ENCODE results near the gene ACSF2. TPM values are rescaled to one million over a fixed set of nuclear protein-coding genes. Genes with fewer than 3 reads are reported as not detected.

The ACSF2 gene
- total RNA-seq, 1 experiment from 2014 or later, result 12.2 TPM

DNA sequence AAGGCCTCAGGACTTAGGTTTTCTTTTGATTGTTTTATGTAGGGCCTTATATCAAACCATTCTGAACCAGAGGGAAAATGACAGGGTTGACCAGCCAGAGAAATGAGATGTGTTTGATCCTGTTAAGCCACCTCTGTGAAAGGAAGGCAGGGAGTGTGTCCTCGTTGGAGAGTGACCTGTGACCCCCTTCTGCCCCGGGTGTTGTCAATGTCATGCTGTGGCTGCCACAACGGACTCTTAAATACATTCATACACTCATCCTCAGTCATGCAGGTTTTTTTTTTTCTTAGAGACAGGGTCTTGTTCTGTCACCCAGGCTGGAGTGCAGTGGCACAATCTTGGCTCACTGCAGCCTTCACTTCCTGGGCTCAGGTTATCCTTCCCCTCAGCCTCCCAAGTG is 88.4 kb downstream of the ACSF2 start:
- no peak overlapping the region for H3T11ph ChIP-seq (ENCODE audit: low read length)
- no peak overlapping the region for H3K4me3 Mint-ChIP-seq
- no peak overlapping the region for H3K9ac ChIP-seq (ENCODE audit: extremely low read depth, insufficient read length, low read length)
- H4K5ac ChIP-seq (ENCODE audit: insufficient read length, low read depth, low read length), result no peak overlapping the region
- H4K20me1 ChIP-seq (ENCODE audit: control insufficient read depth, insufficient read depth, insufficient read length), result no peaks in the 10 kb centered on the region
- no peak overlapping the region for H2BK12ac ChIP-seq (ENCODE audit: insufficient read length, low read depth, low read length)
- no peak for DNase-seq
- H3K23me2 ChIP-seq (ENCODE audit: insufficient read length, low read depth, low read length, poor library complexity, severe bottlenecking), result no peaks in the 10 kb centered on the region
- H2BK15ac ChIP-seq (ENCODE audit: low read depth, low read length), result no peak overlapping the region
- H3K18ac ChIP-seq (ENCODE audit: insufficient read length, low read depth, low read length), result no peak overlapping the region
- H4K91ac ChIP-seq (ENCODE audit: insufficient read length, low read depth, low read length), result no peak overlapping the region
- no peak overlapping the region for H2BK20ac ChIP-seq (ENCODE audit: low read depth, low read length, poor library complexity, severe bottlenecking)
- no peaks in the 10 kb centered on the region for H3K9me3 ChIP-seq (ENCODE audit: control insufficient read depth, low read depth, low read length)
- H3K4me2 ChIP-seq (ENCODE audit: insufficient read depth, insufficient read length, low read length), result no peak overlapping the region
- no peak overlapping the region for H4K8ac ChIP-seq (replicated peaks; ENCODE audit: insufficient read length, low read depth, low read length)
- no peak overlapping the region for H2BK120ac ChIP-seq (ENCODE audit: low read depth, low read length, poor library complexity, severe bottlenecking)
- no peak for TF ChIP-seq CTCF (conservative IDR thresholded peaks at IDR 0.05)
- H3K4me1 ChIP-seq (ENCODE audit: insufficient read depth, low read length), result no peaks in the 10 kb centered on the region
- H3K27me3 ChIP-seq (ENCODE audit: insufficient read depth, low read length), result no peaks in the 10 kb centered on the region
- H3K27me3 Mint-ChIP-seq (ENCODE audit: low read depth), result peaks cover 14% of the 10 kb centered on the region
- no peak overlapping the region for H3K56ac ChIP-seq (ENCODE audit: insufficient read length, low read depth, low read length)
- H3K27ac Mint-ChIP-seq, result peak overlapping the region in 1 of 3 experiments; percentile 19; a peak in 1 of 7 replicates
- WGBS (ENCODE audit: extremely low coverage, insufficient read length, low lambda C conversion rate), result no CpG with 5 or more reads among the region's 3 CpGs
- H3K9me3 Mint-ChIP-seq, result no peaks in the 10 kb centered on the region; a peak in 1 of 5 replicates
- no peaks in the 10 kb centered on the region for H3K36me3 Mint-ChIP-seq (ENCODE audit: insufficient read depth in 1 of 3, low read depth in 3 of 3)
- no peak overlapping the region for H2AK5ac ChIP-seq (ENCODE audit: insufficient read length, low read length)
- H3K79me2 ChIP-seq (ENCODE audit: insufficient read depth, low read length), result no peaks in the 10 kb centered on the region
- H3K14ac ChIP-seq (ENCODE audit: insufficient read depth, low read length), result no peak overlapping the region
- H2BK5ac ChIP-seq (ENCODE audit: insufficient read length, low read length), result no peak overlapping the region
- H3K4ac ChIP-seq (ENCODE audit: low read depth, low read length), result no peak overlapping the region
- no peak overlapping the region for H3K23ac ChIP-seq (ENCODE audit: insufficient read length, low read depth, low read length)
- H2AFZ ChIP-seq (ENCODE audit: low read length), result no peak overlapping the region
- H3K4me1 Mint-ChIP-seq, result peaks cover 19 to 36% of the 10 kb centered on the region in 2 experiments
- H3K79me1 ChIP-seq (ENCODE audit: insufficient read depth, low read depth, low read length, poor library complexity, severe bottlenecking), result no peaks in the 10 kb centered on the region
- no peak overlapping the region for H3K27ac ChIP-seq (ENCODE audit: insufficient read length, low read depth, low read length)
